HAP-1 (cell line): ENCODE results near the gene GGNBP2.

ENCODE experiments used
- DNase-seq, 2 experiments: peaks; one replicate each; pipeline ENCODE4 v3.0.0-alpha.2; 2016 to 2020; ENCODE audit warnings: low spot score in 2 of 2
- H3K27me3 ChIP-seq: fragments of 250-450 bp; sonication (Bioruptor Pico); 2 replicates; pipeline ENCODE4 v1.5.1; 2020; ENCODE audit warnings: low read depth, mild to moderate bottlenecking, moderate library complexity
- H3K36me3 ChIP-seq: fragments of 250-450 bp; sonication (Bioruptor Pico); replicated peaks from 2 replicates; pipeline ENCODE4 v1.5.1; 2020; ENCODE audit warnings: mild to moderate bottlenecking
- H3K4me1 ChIP-seq: fragments of 250-450 bp; sonication (Bioruptor Pico); 2 replicates; pipeline ENCODE4 v1.5.1; 2020; ENCODE audit warnings: mild to moderate bottlenecking
- H3K4me3 ChIP-seq: fragments of 250-450 bp; sonication (Bioruptor Pico); 2 replicates; pipeline ENCODE4 v1.5.1; 2020; ENCODE audit warnings: mild to moderate bottlenecking, moderate library complexity
- H3K9me3 ChIP-seq: fragments of 250-450 bp; sonication (Bioruptor Pico); 2 replicates; pipeline ENCODE4 v1.5.1; 2020; ENCODE audit warnings: mild to moderate bottlenecking, moderate library complexity
- in situ Hi-C: fragments of 300-500 bp; cut with MboI; formaldehyde crosslinking; loops from 3 replicates; pipeline ENCODE4 v1.14.3; 2020; ENCODE audit warnings: low sequenced_read_pairs, inconsistent platforms, mixed read lengths

GGNBP2 gene

DNA sequence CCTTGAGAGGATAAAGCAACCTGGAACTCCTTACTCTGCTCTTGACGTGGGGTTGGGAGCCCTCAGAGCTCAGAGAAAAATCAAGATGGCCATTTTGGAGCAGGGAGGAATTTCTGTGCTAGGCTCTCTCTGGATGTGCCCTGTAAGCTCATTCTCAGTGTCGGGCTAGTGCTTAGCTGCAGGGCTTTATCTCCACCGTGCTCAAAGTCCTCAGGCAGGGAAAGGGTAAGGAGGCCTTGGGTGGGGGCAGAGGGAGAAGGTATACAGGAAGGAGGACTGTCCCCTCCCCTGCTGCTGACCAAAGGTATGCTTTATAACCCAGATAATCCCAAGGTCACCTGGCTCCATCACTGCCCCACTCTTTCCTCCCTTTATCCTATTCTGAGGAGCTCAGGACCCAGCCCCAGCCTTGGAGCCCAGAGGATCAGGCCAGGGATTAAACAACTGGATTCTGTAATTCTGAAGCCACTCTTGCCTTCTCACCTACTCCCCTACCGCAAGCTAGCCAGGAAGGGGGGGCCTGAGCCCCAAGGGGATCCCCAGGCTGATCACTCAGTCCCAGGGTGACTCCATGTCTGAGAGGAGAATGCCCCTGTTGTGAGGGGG is 48.1 kb downstream of the GGNBP2 start:
- H3K4me3 ChIP-seq: peak overlapping the region; percentile 55
- in situ Hi-C loops: no loop called here
- no peak for DNase-seq

DNA sequence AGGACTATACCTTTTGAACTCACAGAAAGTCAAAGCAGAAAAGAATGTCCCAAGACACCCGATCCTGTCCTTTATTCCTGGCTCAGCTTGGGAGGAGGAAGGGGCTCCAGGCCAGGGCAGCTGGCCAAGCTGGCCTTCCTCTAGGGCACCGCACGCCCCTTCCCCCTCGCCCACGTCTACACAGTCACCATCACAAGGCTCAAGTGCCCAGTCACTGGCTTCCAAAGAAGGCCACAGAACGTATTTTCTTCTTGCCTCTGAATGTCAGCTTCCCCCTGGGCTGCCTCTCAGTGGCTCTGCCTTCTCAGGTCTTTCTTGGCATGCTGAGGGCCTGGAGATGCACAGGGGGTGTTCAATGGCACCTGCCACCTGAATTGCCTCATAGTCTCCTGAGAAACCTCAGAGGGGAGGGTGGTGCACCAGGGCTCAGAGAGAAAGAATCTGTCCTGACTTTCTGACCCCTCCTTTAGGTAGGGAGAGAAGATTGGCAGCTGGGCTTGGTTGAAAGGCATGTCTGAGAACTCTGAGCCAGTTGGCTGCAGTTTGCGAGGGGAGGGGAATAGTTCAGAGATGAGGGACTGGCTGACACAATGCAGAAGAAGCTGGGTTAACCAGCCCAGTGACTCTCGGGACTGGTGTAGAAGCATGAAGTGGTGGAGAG is 49.1 kb downstream of the GGNBP2 start:
- Histone ChIP-seq H3K36me3 (peaks cover 6% of the 10 kb centered on the region; the same call in 1 of the 2 replicates), H3K9me3 (no peaks in the 10 kb centered on the region), H3K4me1 (no peaks in the 10 kb centered on the region; the same call in none of the 2 replicates), H3K27me3 (no peaks in the 10 kb centered on the region), H3K4me3 (no peak overlapping the region)
- in situ Hi-C loops: no loop called here
- DNase-seq: no peak

More for the DNA sequence above, 48.1 kb downstream of the GGNBP2 start:
- peaks cover 11% of the 10 kb centered on the region for H3K36me3 ChIP-seq
- H3K27me3 ChIP-seq: no peaks in the 10 kb centered on the region
- no peaks in the 10 kb centered on the region; the same call in none of the 2 replicates for H3K4me1 ChIP-seq
- no peaks in the 10 kb centered on the region for H3K9me3 ChIP-seq

DNA sequence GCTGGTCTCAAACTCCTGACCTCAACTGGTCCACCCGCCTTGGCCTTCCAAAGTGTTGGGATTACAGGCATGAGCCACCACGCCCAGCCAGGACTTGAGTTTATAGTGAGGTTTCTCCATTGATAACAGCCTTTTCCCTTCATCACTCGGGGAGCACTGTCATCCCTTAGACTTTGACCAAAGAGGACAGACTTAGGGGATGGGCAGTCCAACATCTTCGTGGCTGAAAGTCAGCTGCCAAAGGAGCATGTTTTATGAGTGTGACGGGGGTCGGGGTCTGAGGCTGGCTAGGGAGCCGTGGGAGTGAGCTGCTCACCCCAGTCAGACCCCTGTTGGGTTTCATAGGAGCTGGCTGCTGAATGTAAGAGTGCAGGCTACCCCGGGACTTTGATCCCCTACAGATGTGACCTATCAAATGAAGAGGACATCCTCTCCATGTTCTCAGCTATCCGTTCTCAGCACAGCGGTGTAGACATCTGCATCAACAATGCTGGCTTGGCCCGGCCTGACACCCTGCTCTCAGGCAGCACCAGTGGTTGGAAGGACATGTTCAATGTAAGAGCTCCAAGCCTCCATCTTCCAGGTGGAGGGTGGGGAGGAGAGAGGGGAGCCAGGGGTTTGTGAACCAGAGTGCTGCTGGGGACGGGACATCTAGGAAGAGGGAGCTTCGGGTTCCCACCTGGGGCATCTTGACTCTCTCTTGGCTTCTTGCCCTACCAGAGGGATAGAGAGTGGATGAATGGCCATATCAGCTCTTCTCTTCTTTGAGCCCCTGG is 50.1 kb downstream of the GGNBP2 start:
- Histone ChIP-seq H3K36me3 (peaks cover 2% of the 10 kb centered on the region; the same call in 1 of the 2 replicates), H3K4me1 (no peaks in the 10 kb centered on the region; the same call in none of the 2 replicates), H3K9me3 (no peaks in the 10 kb centered on the region), H3K4me3 (no peak overlapping the region), H3K27me3 (no peaks in the 10 kb centered on the region)
- in situ Hi-C loops: no loop called here
- DNase-seq: no peak

DNA sequence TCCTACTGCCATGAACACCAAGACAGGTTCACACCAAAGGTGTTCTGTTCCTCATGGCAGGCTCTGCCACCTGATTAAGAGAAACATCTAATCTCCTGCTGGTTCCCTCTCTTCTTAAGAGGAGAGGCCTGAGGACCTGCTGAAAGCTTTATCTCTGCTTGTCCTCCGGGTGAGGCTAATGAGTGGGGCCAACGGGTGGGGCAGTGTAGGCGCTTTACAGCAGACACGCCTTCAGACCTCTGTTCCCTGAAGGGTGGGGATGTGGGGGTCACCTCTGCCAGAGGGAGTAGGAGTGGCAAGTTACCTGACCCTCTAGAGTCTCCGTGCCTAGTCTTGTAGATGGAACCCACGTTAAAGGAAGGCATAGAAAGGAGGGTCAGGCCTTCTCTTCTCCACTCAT is 52.5 kb downstream of the GGNBP2 start:
- Histone ChIP-seq H3K4me1 (peaks cover 6% of the 10 kb centered on the region), H3K4me3 (no peak overlapping the region), H3K36me3 (peaks cover 2% of the 10 kb centered on the region; the same call in 1 of the 2 replicates), H3K9me3 (no peaks in the 10 kb centered on the region), H3K27me3 (no peaks in the 10 kb centered on the region)
- DNase-seq: no peak
- in situ Hi-C loops: no loop called here

DNA sequence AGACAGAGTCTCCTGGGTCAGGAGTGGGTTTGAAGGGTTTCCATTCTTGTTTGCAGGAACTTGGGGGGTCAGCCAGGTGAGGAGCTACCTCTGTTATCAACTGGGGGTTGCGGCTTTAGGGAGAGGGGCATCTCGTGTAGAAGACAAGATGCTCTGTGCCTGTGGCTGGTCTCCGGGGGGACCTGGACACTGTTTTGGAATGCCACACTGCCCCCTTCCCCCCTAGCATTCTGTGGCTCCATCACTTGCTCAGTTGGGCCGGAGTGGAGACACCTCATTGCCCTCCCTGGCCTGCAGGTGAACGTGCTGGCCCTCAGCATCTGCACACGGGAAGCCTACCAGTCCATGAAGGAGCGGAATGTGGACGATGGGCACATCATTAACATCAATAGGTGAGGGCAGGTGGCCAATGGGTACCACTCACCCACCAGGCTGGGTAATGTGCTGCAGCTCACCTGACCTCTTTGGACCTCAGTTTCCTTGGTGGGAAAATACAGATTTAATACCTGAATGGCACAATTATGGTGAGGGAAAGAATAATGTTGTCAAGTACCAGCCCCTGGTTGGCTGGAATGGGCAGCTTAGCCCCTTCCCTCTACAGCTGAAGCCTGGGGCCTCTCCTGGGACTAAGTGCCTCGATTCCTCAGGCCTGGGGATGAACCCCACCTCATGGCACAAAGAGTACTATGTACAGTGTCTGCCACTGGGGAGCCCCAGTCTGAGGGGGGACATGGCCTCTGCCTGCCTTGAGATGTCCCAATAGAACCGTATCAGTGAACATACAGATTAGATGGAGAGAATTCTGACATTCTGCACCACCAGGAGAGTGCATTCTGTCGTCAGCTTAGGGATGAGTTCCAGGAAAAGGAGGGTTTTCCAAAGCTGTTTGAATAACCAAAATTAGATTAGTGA is 53.4 kb downstream of the GGNBP2 start:
- Histone ChIP-seq H3K36me3 (peaks cover 2% of the 10 kb centered on the region; the same call in 1 of the 2 replicates), H3K27me3 (no peaks in the 10 kb centered on the region), H3K4me3 (no peak overlapping the region), H3K4me1 (peaks cover 6% of the 10 kb centered on the region), H3K9me3 (no peaks in the 10 kb centered on the region)
- in situ Hi-C loops: no loop called here
- no peak for DNase-seq

DNA sequence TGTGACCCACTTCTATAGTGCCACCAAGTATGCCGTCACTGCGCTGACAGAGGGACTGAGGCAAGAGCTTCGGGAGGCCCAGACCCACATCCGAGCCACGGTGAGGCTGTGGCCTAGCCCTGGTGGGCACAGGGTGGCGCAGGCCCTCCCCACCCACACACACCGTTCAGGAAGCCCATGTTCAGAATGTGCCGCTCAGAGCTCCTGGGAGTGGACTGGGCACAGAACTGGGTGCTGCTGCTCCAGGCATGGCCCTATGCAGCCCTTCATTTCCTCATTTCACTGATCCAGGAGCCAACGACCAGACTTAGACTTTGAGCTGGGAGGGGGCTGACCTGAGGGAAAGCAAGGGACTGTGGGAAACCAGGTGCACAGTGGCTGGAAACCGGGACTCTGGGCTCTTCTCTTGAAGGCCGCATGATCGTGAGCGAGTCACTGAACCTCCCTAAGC is 54.3 kb downstream of the GGNBP2 start:
- H3K9me3 ChIP-seq: no peaks in the 10 kb centered on the region
- DNase-seq: no peak
- in situ Hi-C loops: no loop called here
- H3K36me3 ChIP-seq: peaks cover 3% of the 10 kb centered on the region; the same call in 1 of the 2 replicates
- H3K4me1 ChIP-seq: peaks cover 14% of the 10 kb centered on the region
- H3K4me3 ChIP-seq: no peak overlapping the region
- no peaks in the 10 kb centered on the region for H3K27me3 ChIP-seq

DNA sequence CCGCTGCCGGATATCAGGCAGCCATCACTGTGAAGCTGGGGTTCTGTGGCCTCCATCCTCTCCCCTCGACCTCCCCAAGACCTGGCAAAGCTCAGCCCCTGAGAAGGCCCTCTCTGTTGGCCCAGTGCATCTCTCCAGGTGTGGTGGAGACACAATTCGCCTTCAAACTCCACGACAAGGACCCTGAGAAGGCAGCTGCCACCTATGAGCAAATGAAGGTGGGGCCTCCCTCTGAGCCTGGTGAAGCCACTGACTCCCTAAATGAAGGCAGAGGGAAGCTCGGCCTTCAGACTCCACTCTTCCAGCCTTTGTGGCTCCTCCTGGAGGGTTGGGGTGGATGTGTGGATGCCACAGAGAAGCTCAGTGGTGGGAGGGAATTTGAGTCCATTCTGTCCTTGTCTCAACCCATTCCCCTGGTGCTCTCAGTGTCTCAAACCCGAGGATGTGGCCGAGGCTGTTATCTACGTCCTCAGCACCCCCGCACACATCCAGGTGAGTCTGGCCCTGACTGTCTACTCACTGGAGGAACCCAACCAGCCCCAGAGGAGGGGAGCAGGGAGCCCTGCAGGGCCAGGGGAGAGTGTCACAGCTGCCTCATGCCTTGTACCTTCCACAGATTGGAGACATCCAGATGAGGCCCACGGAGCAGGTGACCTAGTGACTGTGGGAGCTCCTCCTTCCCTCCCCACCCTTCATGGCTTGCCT is 55.0 kb downstream of the GGNBP2 start:
- Histone ChIP-seq H3K27me3 (no peaks in the 10 kb centered on the region), H3K9me3 (no peaks in the 10 kb centered on the region), H3K4me3 (no peak overlapping the region), H3K4me1 (peaks cover 18% of the 10 kb centered on the region), H3K36me3 (peaks cover 7% of the 10 kb centered on the region; the same call in 1 of the 2 replicates)
- no peak for DNase-seq
- in situ Hi-C loops: loop anchor here (25.0 kb wide), 2 partner anchors 638 to 763 kb away; no protein-coding TSS in a partner anchor

DNA sequence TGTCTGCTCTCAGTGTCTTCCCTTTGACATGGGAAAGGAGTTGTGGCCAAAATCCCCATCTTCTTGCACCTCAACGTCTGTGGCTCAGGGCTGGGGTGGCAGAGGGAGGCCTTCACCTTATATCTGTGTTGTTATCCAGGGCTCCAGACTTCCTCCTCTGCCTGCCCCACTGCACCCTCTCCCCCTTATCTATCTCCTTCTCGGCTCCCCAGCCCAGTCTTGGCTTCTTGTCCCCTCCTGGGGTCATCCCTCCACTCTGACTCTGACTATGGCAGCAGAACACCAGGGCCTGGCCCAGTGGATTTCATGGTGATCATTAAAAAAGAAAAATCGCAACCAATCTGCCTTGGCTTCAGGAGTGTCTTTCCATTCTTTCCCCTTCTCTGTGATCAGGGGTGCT is 55.7 kb downstream of the GGNBP2 start:
- peaks cover 18% of the 10 kb centered on the region for H3K4me1 ChIP-seq
- no peaks in the 10 kb centered on the region for H3K9me3 ChIP-seq
- in situ Hi-C loops: loop anchor here (25.0 kb wide), 2 partner anchors 637 to 762 kb away; no protein-coding TSS in a partner anchor
- DNase-seq: no peak
- H3K4me3 ChIP-seq: peak overlapping the region; percentile 89
- no peaks in the 10 kb centered on the region for H3K27me3 ChIP-seq
- H3K36me3 ChIP-seq: peaks cover 7% of the 10 kb centered on the region; the same call in 1 of the 2 replicates

DNA sequence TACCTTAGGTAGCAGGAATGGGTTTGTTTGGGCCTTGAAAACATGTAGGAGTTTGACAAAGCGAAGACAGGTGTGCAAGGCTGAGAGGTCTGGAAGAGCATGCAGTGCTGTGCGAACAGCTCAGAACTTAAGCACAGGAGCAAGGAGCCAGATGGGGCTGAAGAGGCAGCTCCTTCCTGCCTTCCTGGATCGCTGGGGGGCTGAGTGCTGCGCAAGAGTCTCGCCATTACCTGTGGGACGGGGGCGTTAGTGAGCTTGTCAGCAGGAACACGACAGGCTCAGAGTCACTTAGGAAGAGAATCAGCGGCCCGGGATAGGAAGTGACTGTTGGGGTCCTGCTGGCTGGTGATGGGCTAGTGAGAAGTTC is 56.2 kb downstream of the GGNBP2 start:
- in situ Hi-C loops: loop anchor here (25.0 kb wide), 2 partner anchors 636 to 761 kb away; no protein-coding TSS in a partner anchor
- no peaks in the 10 kb centered on the region for H3K9me3 ChIP-seq
- H3K36me3 ChIP-seq: peaks cover 9% of the 10 kb centered on the region; the same call in 1 of the 2 replicates

DNA sequence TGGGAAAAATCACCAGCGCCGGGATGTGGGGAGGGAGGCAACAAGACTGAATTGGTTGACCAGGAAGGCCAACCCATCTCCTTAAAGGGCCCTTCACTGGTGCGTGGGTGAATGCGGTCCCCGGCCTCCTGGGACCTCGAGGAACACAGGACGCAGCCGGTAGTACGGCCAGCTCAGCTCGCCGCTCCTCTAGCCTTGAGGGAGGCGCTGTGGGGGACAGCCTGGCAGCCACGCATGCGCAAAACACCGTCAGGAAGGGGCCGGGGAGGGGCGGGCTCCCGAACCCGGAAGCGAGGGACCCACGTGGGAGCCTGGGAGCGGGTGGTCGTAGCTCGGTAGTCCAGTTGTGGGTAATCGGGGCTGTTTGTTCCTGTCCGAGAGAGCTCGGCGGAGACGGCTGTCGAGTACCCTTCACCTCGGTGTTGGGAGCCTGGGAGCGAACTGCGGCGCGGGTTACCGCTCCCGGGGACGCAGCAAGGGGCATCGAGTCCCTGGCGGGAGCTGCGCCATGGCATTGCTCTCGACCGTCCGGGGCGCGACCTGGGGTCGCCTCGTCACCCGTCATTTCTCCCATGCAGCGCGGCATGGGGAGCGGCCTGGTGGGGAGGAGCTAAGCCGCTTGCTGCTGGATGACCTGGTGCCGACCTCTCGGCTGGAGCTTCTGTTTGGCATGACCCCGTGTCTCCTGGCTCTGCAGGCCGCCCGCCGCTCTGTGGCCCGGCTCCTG is 56.7 kb downstream of the GGNBP2 start, which contains the start of gene MRM1:
TSS of gene MRM1 (plus strand) at position 281 of the 727 bp plus-strand sequence. CDS start at position 509, 228 bp downstream.
- in situ Hi-C loops: loop anchor here (25.0 kb wide), 2 partner anchors 636 to 761 kb away; no protein-coding TSS in a partner anchor
- peaks cover 9% of the 10 kb centered on the region; the same call in 1 of the 2 replicates for H3K36me3 ChIP-seq
- DNase-seq: peak; percentile 91 to 98
- H3K4me1 ChIP-seq: peaks cover 18% of the 10 kb centered on the region
- H3K27me3 ChIP-seq: no peaks in the 10 kb centered on the region
- no peaks in the 10 kb centered on the region for H3K9me3 ChIP-seq
- H3K4me3 ChIP-seq: peak within 1 kb of the TSS; percentile 89

More for the DNA sequence above, 56.2 kb downstream of the GGNBP2 start:
- no peak for DNase-seq
- Histone ChIP-seq H3K27me3 (no peaks in the 10 kb centered on the region), H3K4me3 (peak overlapping the region; percentile 89), H3K4me1 (peaks cover 18% of the 10 kb centered on the region)

DNA sequence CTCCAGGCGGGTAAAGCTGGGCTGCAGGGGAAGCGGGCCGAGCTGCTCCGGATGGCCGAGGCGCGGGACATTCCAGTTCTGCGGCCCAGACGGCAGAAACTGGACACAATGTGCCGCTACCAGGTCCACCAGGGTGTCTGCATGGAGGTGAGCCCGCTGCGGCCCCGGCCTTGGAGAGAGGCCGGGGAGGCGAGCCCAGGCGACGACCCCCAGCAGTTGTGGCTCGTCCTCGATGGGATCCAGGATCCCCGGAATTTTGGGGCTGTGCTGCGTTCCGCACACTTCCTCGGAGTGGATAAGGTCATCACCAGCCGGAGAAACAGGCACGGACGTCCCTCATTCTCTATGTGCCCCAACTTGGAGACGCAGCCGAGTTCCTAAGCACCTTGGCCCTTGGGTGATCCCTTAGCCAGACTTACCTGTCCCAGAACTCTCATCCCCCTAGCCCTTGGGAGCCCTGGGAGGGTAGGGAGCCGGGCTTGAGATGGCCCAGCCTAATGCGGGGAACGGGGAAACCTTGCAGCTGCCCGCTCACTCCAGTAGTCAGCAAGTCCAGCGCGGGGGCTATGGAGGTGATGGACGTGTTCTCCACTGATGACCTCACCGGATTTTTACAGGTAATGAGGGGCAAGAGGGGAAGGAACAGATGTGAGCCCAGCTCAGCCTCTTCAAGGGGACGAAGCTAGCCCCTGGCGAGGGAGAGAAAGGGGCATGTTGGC is 57.5 kb downstream of the GGNBP2 start:
- peaks cover 18% of the 10 kb centered on the region for H3K4me1 ChIP-seq
- in situ Hi-C loops: loop anchor here (25.0 kb wide), 2 partner anchors 635 to 760 kb away; no protein-coding TSS in a partner anchor
- DNase-seq: peak in 1 of 2 experiments; percentile 30
- H3K27me3 ChIP-seq: no peaks in the 10 kb centered on the region
- peaks cover 9% of the 10 kb centered on the region; the same call in 1 of the 2 replicates for H3K36me3 ChIP-seq
- H3K4me3 ChIP-seq: peak overlapping the region; percentile 89
- no peaks in the 10 kb centered on the region for H3K9me3 ChIP-seq
